ENCODE measurements around the gene CTSV. TPM values are rescaled to one million over a fixed set of nuclear protein-coding genes. Genes with fewer than 3 reads are reported as not detected.
"Not testable (repeated sequence)": the region's sequence is repeated elsewhere in the genome, so short reads cannot be mapped to it uniquely, and the experiment has no call there.

CTSV gene
- 22.1 and 24.4 TPM in 2 replicates for total RNA-seq (2014; rRNA removed; shearing (Covaris generic))
- 23.0 and 25.3 TPM in 2 replicates for polyA plus RNA-seq (2015; cell fraction: cytosol; rRNA removed)
- polyA plus RNA-seq (2015; cell fraction: nucleus; rRNA removed): 10.5 and 11.3 TPM in 2 replicates

DNA sequence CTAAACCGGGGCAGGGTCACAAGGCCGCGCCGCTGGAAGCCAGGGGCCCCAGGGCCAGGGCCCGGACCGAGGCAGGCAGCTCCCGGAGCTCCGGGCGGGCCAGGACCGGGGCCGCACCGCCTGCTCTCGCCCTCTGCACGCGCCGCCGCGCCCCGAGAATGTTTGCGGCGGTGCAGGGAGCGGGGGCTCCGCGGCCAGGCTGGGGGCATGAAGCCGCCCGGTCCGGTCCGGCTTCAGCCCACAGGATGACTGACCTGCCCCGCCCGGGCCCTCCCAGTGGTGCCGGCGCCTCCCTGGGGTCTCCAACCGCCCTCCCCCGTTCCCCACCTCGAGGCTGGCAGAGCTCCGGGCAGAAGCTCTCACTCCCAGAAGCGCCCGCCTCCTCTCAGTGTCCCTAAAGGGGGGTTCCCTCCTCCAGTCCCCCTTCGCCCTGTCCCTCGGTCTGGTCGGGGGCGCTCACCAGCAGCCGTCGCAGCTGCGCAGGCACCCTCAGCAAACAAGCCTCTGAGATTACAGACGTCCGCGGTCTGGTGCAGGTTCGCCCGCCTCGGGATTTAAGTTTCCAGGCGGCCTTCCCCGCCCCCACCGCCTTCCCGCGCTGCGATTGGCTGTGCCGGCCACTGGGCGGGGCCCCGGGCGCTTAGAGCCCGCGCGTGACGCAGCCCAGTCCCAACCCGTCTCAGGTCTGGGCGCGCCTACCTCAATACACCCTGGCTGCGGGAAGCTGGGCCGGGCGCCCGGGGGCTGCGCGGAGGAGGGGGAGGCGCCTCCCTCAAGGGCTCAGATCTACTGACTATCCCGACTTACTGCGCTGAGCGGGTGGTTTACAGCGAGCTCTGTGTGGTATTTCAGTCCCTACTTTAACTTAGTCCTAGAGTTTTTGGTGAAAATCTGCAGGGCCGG, at the start of gene CTSV:
Gene CTSV (minus strand): TSS at position 532 of the 903 bp plus-strand sequence. CDS start 1,099 bp downstream, outside the sequence.
- in situ Hi-C loops (cut with HindIII; ENCODE audit: low pct_unique_long_range_greater_than_20kb, low sequenced_read_pairs): no loop called here
- DNase-seq (ENCODE audit: low read depth, low spot score): peak; percentile 85

DNA sequence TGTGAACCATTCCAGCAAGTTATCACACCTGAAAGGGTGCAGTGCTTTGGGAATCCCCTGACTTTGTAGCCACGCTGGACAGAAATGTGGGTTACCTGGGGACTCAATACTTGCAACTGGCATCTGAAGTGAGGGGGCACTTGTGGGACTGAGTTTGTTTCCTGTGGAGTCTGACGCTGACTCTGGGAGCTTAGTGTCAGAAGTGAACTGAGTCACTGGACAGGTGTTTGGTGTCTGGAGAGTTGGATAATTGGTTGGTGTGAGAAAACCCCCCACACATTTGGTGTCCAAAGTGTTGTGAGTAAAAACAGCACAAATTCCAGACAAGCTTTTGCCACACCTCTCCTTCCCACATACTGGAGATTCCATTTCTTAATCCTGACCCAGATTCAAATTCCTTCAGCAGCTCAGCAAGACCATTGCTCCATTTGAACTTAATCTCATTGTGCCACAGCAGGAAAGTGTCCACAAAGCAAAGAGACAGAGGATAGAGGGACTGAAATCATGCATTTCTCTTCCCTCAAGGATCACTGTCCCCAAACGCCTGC, 48.8 kb upstream of the CTSV start:
- DNase-seq (ENCODE audit: low read depth, low spot score); in situ Hi-C loops (cut with HindIII; ENCODE audit: low pct_unique_long_range_greater_than_20kb, low sequenced_read_pairs): not testable (repeated sequence)

DNA sequence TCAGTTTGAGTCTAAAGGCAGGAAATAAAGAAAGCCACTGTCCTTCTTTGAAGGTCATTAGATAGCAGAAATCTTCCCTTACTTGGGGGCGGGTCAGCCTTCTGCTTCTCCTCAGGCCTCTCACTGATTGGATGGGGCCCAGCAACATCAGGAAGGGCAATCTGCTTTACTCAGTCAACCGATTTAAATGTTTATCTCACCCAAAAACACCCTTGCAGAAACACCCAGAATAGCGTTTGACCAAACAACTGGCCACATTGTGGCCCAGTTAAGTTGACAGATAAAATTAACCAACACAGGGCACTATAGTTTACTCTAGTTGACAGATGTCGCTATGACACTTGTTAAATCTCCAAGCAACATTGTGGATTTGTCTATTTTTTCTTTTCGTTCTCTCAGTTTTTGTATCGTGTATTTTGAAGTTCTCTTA, 45.6 kb upstream of the CTSV start:
- peak; percentile 13 for DNase-seq (ENCODE audit: low read depth, low spot score)
- in situ Hi-C loops (cut with HindIII; ENCODE audit: low pct_unique_long_range_greater_than_20kb, low sequenced_read_pairs): not testable (repeated sequence)

DNA sequence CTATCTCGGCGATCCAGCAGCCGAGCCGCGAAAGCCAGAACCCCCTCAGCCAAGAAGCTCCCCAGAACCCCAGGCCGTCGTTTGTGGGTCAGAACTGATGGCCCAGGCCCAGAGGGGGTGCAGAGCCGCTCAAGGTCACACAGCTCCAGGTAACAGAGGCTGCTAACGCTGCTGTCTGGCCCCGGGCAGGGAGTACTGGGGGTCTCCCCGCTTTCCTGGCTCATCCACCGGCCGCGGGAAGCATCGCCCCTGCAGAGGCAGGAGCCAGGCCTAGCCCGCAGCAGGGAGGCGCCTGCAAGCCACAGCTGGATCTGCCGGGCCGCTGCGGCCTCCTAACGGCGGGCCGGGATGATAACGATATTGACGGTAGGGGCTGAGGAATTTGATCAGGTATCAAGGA, 39.4 kb upstream of the CTSV start:
- in situ Hi-C loops (cut with HindIII; ENCODE audit: low pct_unique_long_range_greater_than_20kb, low sequenced_read_pairs): no loop called here
- DNase-seq (ENCODE audit: low read depth, low spot score): no peak

DNA sequence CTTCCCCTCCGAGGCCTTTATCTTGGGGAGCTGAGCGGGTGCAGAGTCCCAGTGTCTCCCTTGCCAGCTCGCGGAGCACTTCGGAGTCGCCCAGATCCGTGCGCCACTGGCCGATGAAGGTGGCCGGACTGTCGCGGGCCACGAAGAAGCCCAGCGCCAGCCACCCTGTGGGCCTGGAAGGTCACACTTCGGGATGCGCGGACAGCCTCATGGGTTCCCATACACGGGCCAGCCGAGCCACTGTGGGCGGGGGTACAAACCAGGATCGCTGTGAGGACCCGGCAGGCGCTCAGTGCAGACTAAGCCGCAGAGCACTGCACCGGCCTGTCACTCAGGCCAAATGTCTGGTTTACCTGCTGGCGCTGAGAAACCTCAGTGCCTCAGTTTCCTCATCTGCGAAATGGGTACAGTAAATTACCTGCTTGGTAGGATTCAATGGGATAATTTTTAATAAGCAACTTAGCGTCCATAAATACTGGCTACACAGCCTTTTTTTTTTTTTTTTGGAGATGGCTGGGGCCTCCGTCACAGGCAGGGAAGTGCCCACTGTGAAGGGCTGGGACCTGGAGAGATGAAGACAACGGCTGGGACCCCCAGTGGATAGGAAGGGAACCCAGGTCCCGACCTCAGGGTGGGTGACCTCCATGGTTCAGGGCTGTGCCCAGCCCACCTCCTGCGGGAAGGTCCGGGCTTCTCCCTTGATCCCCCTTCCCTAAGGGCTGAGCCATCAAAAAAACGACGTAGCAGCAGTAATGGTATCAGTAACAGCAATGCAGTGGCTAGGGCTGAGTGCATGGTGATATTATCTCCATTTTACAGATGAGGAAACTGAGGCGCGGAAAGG, 38.7 kb upstream of the CTSV start:
- in situ Hi-C loops (cut with HindIII; ENCODE audit: low pct_unique_long_range_greater_than_20kb, low sequenced_read_pairs): no loop called here

DNA sequence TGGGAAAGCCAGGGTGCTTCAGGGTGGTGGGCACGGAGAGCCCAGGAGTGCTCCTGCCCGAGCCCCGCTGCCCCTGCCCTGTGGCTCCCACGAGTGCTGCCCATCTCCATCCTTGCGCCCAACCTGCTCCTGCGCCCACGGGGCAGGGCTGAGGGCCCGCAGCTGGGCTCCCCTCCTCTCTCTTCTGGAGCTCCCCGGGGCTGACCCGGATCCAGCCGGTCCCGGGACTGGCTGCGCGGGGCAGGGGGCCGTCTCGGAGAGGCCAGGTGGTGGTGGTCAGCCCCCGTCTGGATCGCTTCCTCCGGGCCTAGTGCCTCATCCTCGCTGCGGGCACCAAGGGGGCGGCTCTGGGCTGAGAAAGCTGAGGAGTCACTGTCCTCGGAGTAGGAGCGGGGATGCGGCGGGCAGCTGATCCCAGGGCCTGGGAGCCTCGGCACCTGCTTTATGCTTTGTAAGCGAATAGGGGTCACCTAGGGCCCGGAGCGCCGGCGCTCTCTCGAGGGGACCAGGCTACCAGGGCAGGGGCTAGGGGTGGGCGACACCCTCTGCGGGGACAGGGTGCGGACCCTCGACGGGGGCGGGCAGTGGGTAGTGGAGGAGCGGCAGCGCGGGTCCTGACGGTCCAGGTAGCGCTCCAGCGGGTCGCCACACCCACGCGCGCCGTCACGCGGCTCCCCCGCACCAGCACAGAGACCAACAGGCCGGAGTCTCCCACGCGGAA, 37.9 kb upstream of the CTSV start:
- DNase-seq (ENCODE audit: low read depth, low spot score); in situ Hi-C loops (cut with HindIII; ENCODE audit: low pct_unique_long_range_greater_than_20kb, low sequenced_read_pairs): not testable (repeated sequence)

More for the DNA sequence above, 38.7 kb upstream of the CTSV start:
- DNase-seq (ENCODE audit: low read depth, low spot score): no peak

DNA sequence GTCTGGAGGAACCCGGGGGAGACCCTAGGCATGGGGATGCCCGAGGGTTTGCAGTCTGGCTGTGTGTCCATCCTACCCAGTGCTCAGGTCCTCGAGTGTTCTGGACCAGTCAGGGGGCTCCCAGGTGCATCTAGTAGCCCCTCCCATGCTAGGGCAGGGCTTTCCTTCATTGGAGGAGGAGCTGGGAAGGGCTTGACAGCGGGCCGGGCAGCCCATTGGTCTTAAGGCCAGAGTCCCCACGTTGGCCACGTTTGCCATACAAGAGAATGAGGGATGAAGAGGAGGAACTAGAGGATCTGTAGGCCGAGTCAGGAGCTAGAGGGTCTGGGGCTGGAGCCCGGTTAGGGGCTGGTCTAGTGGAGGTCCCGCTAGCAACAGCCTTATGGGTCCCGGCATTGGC, 37.3 kb upstream of the CTSV start:
- no peak for DNase-seq (ENCODE audit: low read depth, low spot score)
- in situ Hi-C loops (cut with HindIII; ENCODE audit: low pct_unique_long_range_greater_than_20kb, low sequenced_read_pairs): no loop called here

DNA sequence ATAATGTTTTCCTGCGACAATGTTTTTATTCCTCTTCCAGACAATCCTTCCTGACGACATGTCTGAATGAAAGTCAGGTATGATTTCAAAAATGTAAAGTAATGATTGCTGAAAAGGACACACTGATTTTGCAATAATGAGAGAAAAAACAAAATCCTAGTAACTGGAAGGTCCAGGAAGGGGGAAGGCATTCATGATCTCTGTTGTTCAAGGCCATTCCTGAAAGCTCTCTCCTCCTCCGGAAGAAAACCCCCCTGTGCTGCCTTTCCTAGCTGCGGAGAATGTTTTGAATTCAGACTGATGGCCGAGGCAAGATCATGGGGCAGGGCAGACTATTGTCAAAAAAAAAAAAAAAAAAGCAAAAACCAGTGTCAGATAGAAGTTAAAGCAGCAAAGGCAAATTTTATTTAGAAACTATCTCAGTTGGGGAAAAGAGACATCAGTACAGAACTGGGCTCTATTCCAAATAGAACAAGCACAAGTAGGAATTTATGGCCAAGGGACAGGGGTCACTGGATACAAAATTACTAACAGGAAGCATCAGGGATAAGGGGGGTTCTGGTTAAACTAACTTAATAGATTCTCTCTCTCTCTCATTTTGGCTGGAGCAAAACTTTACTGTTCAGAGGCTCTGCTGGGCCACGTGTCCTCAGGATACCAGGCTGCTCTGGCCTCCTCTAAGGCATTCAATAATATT, 36.5 kb upstream of the CTSV start:
- no peak for DNase-seq (ENCODE audit: low read depth, low spot score)
- in situ Hi-C loops (cut with HindIII; ENCODE audit: low pct_unique_long_range_greater_than_20kb, low sequenced_read_pairs): no loop called here

DNA sequence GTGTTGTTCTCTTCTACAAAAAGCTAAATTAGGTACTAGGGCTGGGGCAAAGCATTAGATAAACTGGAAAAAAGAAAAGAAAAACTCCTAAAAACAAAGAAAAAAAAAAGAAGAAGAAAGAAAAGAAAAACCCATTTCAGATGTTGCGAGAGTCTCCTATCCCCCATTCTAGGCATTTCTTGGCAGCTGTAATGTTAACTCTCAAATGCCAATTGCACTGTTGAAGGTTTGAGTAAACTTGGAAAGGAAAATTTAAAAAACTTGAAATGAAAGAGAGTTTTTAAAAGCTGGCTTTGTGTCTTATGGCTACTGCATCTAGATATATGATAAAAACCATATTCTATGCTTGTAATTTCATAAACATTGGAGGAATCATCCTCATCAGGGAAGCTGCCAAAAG, 34.6 kb upstream of the CTSV start:
- DNase-seq (ENCODE audit: low read depth, low spot score): no peak
- in situ Hi-C loops (cut with HindIII; ENCODE audit: low pct_unique_long_range_greater_than_20kb, low sequenced_read_pairs): no loop called here

DNA sequence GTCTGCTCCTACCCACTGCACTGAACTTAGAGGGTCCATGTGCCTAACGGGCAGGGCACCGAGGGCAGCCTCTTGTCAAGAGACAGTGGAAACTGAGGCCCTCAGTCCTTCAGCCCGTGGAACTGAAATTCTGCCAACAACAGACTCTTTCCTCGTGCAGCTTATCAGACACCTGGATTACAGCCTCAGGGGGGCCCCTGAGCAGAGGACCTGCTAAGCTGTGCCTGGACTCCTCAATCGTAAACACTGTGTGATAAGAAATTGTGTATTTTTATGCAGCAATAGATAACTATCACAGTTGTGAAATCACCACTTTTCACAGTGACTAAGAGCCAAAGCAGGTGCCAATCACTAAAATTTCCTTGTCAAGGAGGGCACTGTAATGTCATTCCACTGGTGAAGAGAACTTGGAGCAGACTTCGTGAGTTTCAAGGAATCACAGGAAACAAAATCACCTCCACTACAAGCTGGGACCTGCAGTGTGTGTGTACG, 33.4 kb upstream of the CTSV start:
- in situ Hi-C loops (cut with HindIII; ENCODE audit: low pct_unique_long_range_greater_than_20kb, low sequenced_read_pairs): no loop called here
- DNase-seq (ENCODE audit: low read depth, low spot score): no peak

DNA sequence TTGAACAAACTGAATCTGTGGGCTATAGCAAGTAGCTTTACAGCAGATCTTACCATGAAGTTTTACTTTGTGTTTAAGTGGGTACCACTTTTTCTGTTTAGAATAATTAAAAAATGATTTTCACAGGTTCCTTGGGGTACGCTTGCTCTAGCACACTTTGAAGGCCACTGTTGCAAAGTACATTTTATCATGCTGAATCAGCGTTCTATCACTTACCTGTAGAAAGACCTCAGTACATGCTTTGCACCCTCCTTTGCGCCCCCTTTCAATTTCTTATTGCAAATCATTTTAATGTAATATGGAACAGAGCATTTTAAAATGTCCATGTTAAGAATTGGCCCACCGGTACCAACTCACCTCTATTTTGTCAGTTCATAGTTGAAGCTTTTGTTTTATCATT, 31.4 kb upstream of the CTSV start:
- in situ Hi-C loops (cut with HindIII; ENCODE audit: low pct_unique_long_range_greater_than_20kb, low sequenced_read_pairs); DNase-seq (ENCODE audit: low read depth, low spot score): not testable (repeated sequence)

DNA sequence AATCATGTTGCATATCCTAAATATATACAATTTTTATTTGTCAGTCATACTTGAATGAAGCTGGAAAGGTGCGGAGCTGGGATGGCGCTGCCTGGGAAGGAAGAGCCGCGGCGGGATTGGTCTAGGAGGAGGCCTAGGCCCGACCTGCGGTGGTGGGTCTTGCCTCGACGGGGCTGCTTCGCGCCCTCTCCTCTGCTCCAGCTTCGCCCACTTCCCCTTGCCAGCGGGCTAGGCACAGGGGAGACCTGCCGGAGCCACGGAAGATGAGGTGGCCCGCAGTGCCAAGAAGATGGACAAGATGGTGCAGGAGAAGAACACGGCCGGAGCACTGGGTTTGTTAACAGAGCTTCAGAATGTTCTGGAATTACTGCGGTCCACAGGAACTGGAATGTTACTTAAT, 28.5 kb upstream of the CTSV start:
- in situ Hi-C loops (cut with HindIII; ENCODE audit: low pct_unique_long_range_greater_than_20kb, low sequenced_read_pairs): no loop called here
- no peak for DNase-seq (ENCODE audit: low read depth, low spot score)

DNA sequence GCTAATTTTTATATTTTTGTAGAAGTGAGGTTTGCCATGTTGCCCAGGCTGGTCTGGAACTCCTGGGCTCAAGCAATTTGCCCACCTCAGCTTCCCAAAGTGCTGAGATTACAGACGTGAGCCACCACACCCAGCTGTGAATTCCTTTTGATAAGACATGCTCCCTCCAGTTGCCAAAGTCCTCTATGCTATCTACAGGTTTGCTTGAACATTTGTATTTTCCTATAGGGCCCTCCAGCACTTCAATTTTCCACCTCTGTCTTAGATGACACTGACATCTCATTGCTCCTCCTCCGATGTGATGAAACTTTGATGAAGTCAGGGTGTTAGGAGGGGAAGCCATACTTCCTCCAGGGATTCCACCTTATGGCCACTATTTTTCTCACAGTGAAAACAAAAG, 25.2 kb upstream of the CTSV start:
- DNase-seq (ENCODE audit: low read depth, low spot score): no peak
- in situ Hi-C loops (cut with HindIII; ENCODE audit: low pct_unique_long_range_greater_than_20kb, low sequenced_read_pairs): no loop called here

DNA sequence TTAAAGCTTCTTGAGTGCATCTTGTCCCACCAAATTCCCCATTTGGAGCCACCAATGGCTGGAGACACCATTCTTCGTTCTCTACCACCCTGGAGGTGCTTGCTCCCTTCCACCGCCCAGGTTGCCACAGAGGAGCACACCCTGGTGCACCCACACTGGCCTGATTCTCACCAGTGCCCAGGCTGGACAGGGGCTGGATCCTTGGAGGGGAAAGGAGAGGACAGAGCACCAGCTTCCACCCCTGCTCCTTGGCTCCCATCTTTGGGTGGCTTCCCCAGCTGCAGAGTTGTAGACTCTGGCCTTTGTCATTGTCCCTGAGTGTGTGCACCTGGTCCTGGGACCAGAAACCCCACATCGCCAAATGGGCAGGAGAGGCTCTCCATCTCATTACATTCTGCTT, 21.9 kb upstream of the CTSV start:
- in situ Hi-C loops (cut with HindIII; ENCODE audit: low pct_unique_long_range_greater_than_20kb, low sequenced_read_pairs): no loop called here

DNA sequence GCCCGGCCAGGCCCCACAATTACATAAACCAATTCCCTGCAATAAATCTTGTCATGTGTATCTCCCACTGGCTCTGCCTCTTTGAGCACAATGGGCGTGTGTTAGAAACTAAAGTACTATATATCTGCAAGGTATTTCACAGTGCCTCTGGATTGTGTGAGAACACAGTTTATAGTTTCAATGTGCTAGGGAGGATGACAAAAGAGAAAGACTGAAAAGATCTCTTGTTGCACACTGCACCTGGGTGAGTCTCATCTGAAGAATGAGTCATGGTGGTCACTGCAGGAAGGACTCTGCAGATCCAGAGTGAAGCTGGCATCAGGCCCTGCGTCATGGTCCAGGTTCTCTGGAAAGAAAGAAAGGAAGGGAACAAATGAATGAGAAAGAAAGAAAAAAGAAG, 20.7 kb upstream of the CTSV start:
- peak; percentile 37 for DNase-seq (ENCODE audit: low read depth, low spot score)
- in situ Hi-C loops (cut with HindIII; ENCODE audit: low pct_unique_long_range_greater_than_20kb, low sequenced_read_pairs): no loop called here

More for the DNA sequence above, 21.9 kb upstream of the CTSV start:
- no peak for DNase-seq (ENCODE audit: low read depth, low spot score)

DNA sequence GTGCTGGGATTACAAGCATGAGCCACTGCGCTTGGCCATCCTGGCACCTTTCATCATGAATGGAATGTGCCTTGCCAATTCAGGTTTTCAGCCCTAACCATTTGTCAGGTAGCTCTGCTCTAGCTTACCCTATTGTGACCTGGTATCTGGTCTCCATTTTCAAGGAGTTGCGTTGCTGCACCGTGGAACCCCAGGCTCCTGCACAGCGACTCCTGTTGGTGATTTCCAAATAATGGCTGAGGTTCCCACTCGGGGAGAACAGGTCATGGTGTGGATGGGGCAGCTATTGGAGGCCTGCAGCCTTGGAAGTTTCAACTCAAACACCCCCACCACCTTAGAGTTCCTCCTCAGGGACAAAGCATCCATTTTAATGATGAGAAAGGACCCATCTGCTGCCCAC, 18.7 kb upstream of the CTSV start:
- in situ Hi-C loops (cut with HindIII; ENCODE audit: low pct_unique_long_range_greater_than_20kb, low sequenced_read_pairs): no loop called here
- DNase-seq (ENCODE audit: low read depth, low spot score): peak; percentile 21

DNA sequence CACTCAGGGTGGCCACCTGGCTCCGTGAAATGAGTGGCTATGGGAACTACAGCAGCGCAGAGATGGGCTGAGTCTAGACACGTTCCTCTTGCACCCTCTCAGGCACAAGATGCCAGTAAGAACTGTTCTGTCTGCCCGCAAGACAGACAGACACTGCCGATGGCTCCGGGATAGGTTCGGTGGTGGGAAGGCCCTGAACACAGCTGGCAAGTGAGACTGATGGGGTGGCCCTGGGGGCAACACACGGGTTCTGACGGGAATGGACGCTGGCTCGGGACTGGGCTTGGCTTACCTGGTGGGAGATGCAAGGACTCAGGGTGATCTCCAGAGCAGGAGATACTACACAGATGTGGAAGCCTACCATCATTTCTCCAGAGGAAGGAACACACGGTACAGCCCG, 16.9 kb upstream of the CTSV start:
- in situ Hi-C loops (cut with HindIII; ENCODE audit: low pct_unique_long_range_greater_than_20kb, low sequenced_read_pairs); DNase-seq (ENCODE audit: low read depth, low spot score): not testable (repeated sequence)

Measured in SK-MEL-5 (cell line).